HepG2 (cell line): ENCODE data around the gene FAS. TPM values are rescaled to one million over a fixed set of nuclear protein-coding genes. Genes with fewer than 3 reads are reported as not detected.

Source experiments
- ATAC-seq: fragments of 200-7000 bp; cut with Tn5 transposase; 3 replicates; pipeline ENCODE4 v1.9.1; 2020; ENCODE audit warnings: mild to moderate bottlenecking, moderate library complexity
- BruUV-seq: library from RNA; stranded (reverse); fragments of 400-500 nt; replicated peaks from 2 replicates; lab custom pipeline; 2021; lab: Mats Ljungman, UMichigan
- CTCF ChIA-PET: fragments of 300-600 bp; formaldehyde crosslinking; extraction: SDS; loops from one replicate; lab custom pipeline; 2021; ENCODE audit warnings: low total read pairs, inconsistent platforms, low intra/inter-chr PET ratio; lab: Yijun Ruan, JAX
- POLR2A ChIA-PET: fragments of 350-600 bp; sonication (Branson Sonifier 250); formaldehyde crosslinking; loops from one replicate; lab custom pipeline; 2020; ENCODE audit warnings: antibody characterized with exemption, inconsistent platforms; lab: Yijun Ruan, JAX
- DNase-seq: peaks from one replicate; pipeline ENCODE4 v3.0.0-alpha.2; 2015; ENCODE audit warnings: low spot score
- FAIRE-seq: peaks from 3 replicates; lab custom pipeline; 2011; peaks lifted over from hg19 to GRCh38; lab: Jason Lieb, UNC
- H2AFZ ChIP-seq: one replicate; pipeline ENCODE4 v1.6.1; 2011; ENCODE audit warnings: low read length, inconsistent platforms
- H3K27ac ChIP-seq: fragments of 300-600 bp; 3 replicates; pipeline ENCODE4 v1.8.0; 2011; ENCODE audit warnings: mixed run types, mild to moderate bottlenecking, mixed read lengths, low read length, inconsistent platforms; ENCODE audit not compliant: insufficient read depth; ENCODE audit errors: extremely low read length
- H3K27me3 ChIP-seq, 2 experiments: fragments of 200-600 bp in 1 of 2; 2 replicates in 1 of 2; 3 replicates in 1 of 2; pipeline versions ENCODE4 v1.6.0 to v1.8.0; 2011; ENCODE audit warnings: low read length in 2 of 2, mild to moderate bottlenecking in 2 of 2, moderate library complexity in 2 of 2, inconsistent platforms in 1 of 2; ENCODE audit not compliant: insufficient read depth in 2 of 2, control insufficient read depth in 1 of 2
- H3K36me3 ChIP-seq, 2 experiments: fragments of 200-600 bp in 1 of 2; replicated peaks in 1 of 2; 2 replicates in 1 of 2; 3 replicates in 1 of 2; pipeline versions ENCODE4 v1.5.1 to v1.8.0; 2011; ENCODE audit warnings: low read length in 2 of 2, inconsistent platforms in 1 of 2; ENCODE audit not compliant: insufficient read depth in 2 of 2, control insufficient read depth in 1 of 2
- H3K4me1 ChIP-seq: 2 replicates; pipeline ENCODE4 v1.5.1; 2012; ENCODE audit warnings: low read length, inconsistent platforms; ENCODE audit not compliant: insufficient read depth
- H3K4me2 ChIP-seq: 2 replicates; pipeline ENCODE4 v1.6.0; 2011; ENCODE audit warnings: low read depth, low read length, inconsistent platforms
- H3K4me3 ChIP-seq, 3 experiments: fragments of 200-600 bp in 1 of 3; sonication (generic), shearing (Covaris generic) in 1 of 3; replicated peaks in 1 of 3; 2 replicates each; pipeline ENCODE4 v1.5.1; 2011 to 2016; ENCODE audit warnings: low read length in 3 of 3, inconsistent platforms in 2 of 3, low read depth in 2 of 3, mild to moderate bottlenecking in 2 of 3, control low read depth in 1 of 3, mixed read lengths in 1 of 3; ENCODE audit not compliant: insufficient read depth in 1 of 3
- H3K79me2 ChIP-seq: one replicate; pipeline ENCODE4 v1.6.1; 2011; ENCODE audit warnings: low read length, inconsistent platforms; ENCODE audit not compliant: insufficient read depth
- H3K9ac ChIP-seq: 2 replicates; pipeline ENCODE4 v1.6.0; 2011; ENCODE audit warnings: mild to moderate bottlenecking, low read depth, low read length, inconsistent platforms; ENCODE audit not compliant: insufficient read depth
- H3K9me3 ChIP-seq: 2 replicates; pipeline ENCODE4 v1.5.1; 2012; ENCODE audit warnings: mild to moderate bottlenecking, low read length
- H4K20me1 ChIP-seq: 2 replicates; pipeline ENCODE4 v1.6.0; 2011; ENCODE audit warnings: inconsistent platforms, mild to moderate bottlenecking, low read length, moderate library complexity; ENCODE audit not compliant: insufficient read depth
- AHR ChIP-seq: IDR thresholded peaks from 2 replicates; pipeline ENCODE4 v1.6.1; 2018; ENCODE audit warnings: missing genetic modification reagents, missing compliant biosample characterization
- ATAD3A ChIP-seq: sonication (generic); formaldehyde crosslinking; IDR thresholded peaks from 2 replicates; pipeline ENCODE4 v1.4.0; 2020; ENCODE audit warnings: missing genetic modification reagents
- CENPX ChIP-seq: sonication (generic); formaldehyde crosslinking; IDR thresholded peaks from 2 replicates; pipeline ENCODE4 v1.9.0; 2021; ENCODE audit warnings: mild to moderate bottlenecking, missing genetic modification reagents, moderate library complexity
- GPN1 ChIP-seq: sonication (generic); formaldehyde crosslinking; IDR thresholded peaks from 2 replicates; pipeline ENCODE4 v1.5.1; 2020; ENCODE audit warnings: missing genetic modification reagents, borderline replicate concordance
- IRX3 ChIP-seq: sonication (generic); formaldehyde crosslinking; IDR thresholded peaks from 2 replicates; pipeline ENCODE4 v1.8.1; 2023; ENCODE audit warnings: mild to moderate bottlenecking, low read depth, missing genetic modification reagents, borderline replicate concordance
- MAFK ChIP-seq, 2 experiments: IDR thresholded peaks in 1 of 2; conservative IDR thresholded peaks in 1 of 2; 2 replicates each; pipeline ENCODE4 v1.6.1; 2011; ENCODE audit warnings: improper control_type of control experiment in 2 of 2, low read length in 2 of 2
- MATR3 ChIP-seq: sonication (generic); formaldehyde crosslinking; IDR thresholded peaks from 2 replicates; pipeline ENCODE4 v1.4.0; 2020; ENCODE audit warnings: missing genetic modification reagents
- MXI1 ChIP-seq: IDR thresholded peaks from 3 replicates; pipeline ENCODE4 v1.6.1; 2012; ENCODE audit warnings: low read depth, low read length, inconsistent platforms, borderline replicate concordance
- NR3C1 ChIP-seq: sonication (generic); formaldehyde crosslinking; IDR thresholded peaks from 2 replicates; pipeline ENCODE4 v1.4.0; 2020; ENCODE audit warnings: missing genetic modification reagents
- ONECUT2 ChIP-seq: sonication (generic); formaldehyde crosslinking; IDR thresholded peaks from 2 replicates; pipeline ENCODE4 v1.4.0; 2020; ENCODE audit warnings: missing genetic modification reagents
- RBAK ChIP-seq: sonication (generic); formaldehyde crosslinking; IDR thresholded peaks from 2 replicates; pipeline ENCODE4 v1.5.1; 2020; ENCODE audit warnings: mild to moderate bottlenecking, missing genetic modification reagents
- TBP ChIP-seq: sonication (generic); formaldehyde crosslinking; IDR thresholded peaks from 2 replicates; pipeline ENCODE4 v1.5.0; 2020; ENCODE audit warnings: missing genetic modification reagents
- YEATS2 ChIP-seq: sonication (generic); formaldehyde crosslinking; IDR thresholded peaks from 2 replicates; pipeline ENCODE4 v1.4.0; 2020; ENCODE audit warnings: missing genetic modification reagents, borderline replicate concordance
- ZBTB21 ChIP-seq: sonication (generic); formaldehyde crosslinking; IDR thresholded peaks from 2 replicates; pipeline ENCODE4 v1.4.0; 2020; ENCODE audit warnings: missing genetic modification reagents
- ZFP37 ChIP-seq: sonication (generic); formaldehyde crosslinking; IDR thresholded peaks from 2 replicates; pipeline ENCODE4 v1.4.0; 2020; ENCODE audit warnings: missing genetic modification reagents, borderline replicate concordance
- ZMYM2 ChIP-seq: sonication (generic); formaldehyde crosslinking; IDR thresholded peaks from 2 replicates; pipeline ENCODE4 v1.8.0; 2022; ENCODE audit warnings: mild to moderate bottlenecking, missing genetic modification reagents
- ZNF235 ChIP-seq: sonication (generic); formaldehyde crosslinking; IDR thresholded peaks from 2 replicates; pipeline ENCODE4 v1.8.1; 2023; ENCODE audit warnings: mild to moderate bottlenecking, missing genetic modification reagents, borderline replicate concordance
- ZNF720 ChIP-seq: sonication (generic); formaldehyde crosslinking; IDR thresholded peaks from 2 replicates; pipeline ENCODE4 v1.4.0; 2020; ENCODE audit warnings: missing genetic modification reagents
- in situ Hi-C: cut with HindIII; loops from 2 replicates; pipeline ENCODE4 v1.10.0; 2017; ENCODE audit warnings: low pct_unique_long_range_greater_than_20kb; ENCODE audit not compliant: extremely low pct_ligation_motif_present
- intact Hi-C: fragments of 100-400 bp; cut with micrococcal nuclease; formaldehyde crosslinking; loops from one replicate; pipeline ENCODE4 v1.10.0; 2022; ENCODE audit not compliant: unreplicated experiment
- polyA plus RNA-seq, 8 experiments: library from polyadenylated mRNA; depleted of rRNA in 3 of 8; stranded (reverse) in 7 of 8; unstranded in 1 of 8; fragments of >200 nt; fragmentation: Illumina TruSeq in 4 of 8; extraction: Trizol in 4 of 8; gene quantifications; 2 replicates each; pipeline versions ENCODE4 v1.2.1 to v1.2.3, GENCODE V29; 2011 to 2016; ENCODE audit warnings: low read depth in 4 of 8, missing spikeins in 1 of 8, mixed read lengths in 1 of 8; ENCODE audit not compliant: insufficient read depth in 1 of 8
- total RNA-seq, 5 experiments: library from RNA; depleted of rRNA; stranded (reverse); fragments of >200 nt; fragmentation: Illumina TruSeq; extraction: Trizol; gene quantifications; 2 replicates each; pipeline ENCODE4 v1.2.3, GENCODE V29; 2016; ENCODE audit warnings: low read depth in 1 of 5
- TF ChIP-seq, protein P1 (sequence below), 2 experiments: fragments of 450-650 bp in 1 of 2; sonication (generic) in 1 of 2; formaldehyde crosslinking; IDR thresholded peaks; 2 replicates each; pipeline versions ENCODE4 v1.5.0 to v1.8.0; 2020 to 2022; ENCODE audit warnings: mild to moderate bottlenecking in 1 of 2, missing genetic modification reagents in 1 of 2
- TF ChIP-seq, protein P2 (sequence below): IDR thresholded peaks from 2 replicates; pipeline ENCODE4 v1.6.1; 2016; ENCODE audit warnings: low read depth, control low read depth
- TF ChIP-seq, protein P3 (sequence below): sonication (generic); formaldehyde crosslinking; IDR thresholded peaks from 2 replicates; pipeline ENCODE4 v1.4.0; 2020; ENCODE audit warnings: missing genetic modification reagents

Gene FAS
- total and polyA plus RNA-seq, 2 of the 13 experiments (the other 11 are each of a cell fraction or from before 2014, with no cell fraction given), result 5.9 to 17.9 TPM

DNA sequence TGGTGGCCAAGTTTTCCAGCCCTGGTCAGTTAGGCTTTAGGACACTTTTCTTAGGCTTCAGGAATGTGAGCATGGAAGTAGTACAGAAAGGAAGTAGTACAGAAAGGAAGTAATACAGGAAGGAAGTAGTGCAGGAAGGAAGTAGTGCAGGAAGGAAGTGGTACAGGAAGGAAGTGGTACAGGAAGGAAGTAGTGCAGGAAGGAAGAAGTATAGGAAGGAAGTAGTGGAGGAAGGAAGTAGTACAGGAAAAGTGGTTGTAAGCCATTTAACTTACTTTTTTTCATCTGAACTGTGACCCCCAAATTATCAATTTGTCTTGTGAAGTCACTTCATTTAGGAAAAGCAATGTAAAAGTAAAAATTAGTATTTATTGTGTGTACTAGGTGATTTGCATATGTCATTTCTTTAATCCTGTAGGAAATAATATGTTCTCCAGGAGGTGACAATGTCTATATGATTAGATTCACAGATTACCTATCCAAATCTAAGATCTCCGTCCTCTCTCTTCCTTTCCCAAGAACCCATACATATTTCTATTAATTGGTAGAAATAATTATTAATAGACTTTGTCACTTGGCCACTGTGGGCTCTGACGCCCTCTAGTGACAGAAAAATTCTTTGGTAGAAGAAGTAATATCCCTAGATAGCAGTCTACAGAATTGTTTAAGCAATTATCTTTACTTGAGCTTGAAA, 3.9 kb upstream of the FAS start (continued):
- no peak for TF ChIP-seq ZBTB21 (CRISPR knock-in tag)
- no peak for TF ChIP-seq TBP
- no peak for TF ChIP-seq ZNF720 (CRISPR knock-in tag)
- TF ChIP-seq IRX3 (CRISPR knock-in tag), result no peak
- no peak for TF ChIP-seq CENPX
- TF ChIP-seq MAFK (conservative IDR thresholded peaks at IDR 0.05 in 1 of 2, IDR thresholded peaks at IDR 0.05 in 1 of 2; ENCODE audit: low read length in 2 of 2), result no peak

DNA sequence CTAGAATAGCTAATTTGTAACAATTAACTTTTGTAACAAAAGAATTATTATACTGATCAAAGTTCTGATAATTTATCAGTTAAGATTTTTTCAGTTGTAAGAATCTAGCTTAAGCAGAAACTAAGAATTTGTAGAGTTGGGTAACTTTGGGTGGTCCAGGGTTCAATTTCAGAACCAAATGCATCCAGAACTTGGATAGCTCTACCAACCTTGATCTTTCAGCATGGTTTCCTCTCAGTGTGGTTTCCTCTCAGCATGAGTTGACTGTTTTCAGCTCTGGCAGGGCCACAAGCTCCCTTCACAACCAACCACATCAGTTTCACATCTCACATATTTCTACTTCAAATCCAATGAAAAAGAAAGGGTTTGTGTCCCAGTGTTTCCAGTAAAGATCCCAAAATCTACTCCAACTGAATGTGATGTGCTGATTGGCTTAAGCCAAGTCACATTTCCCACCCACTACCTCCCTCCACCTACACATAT, 3.3 kb upstream of the FAS start:
- Histone ChIP-seq H4K20me1 (no peaks in the 10 kb centered on the region; the same call in 1 of the 2 replicates), H3K36me3 (no peaks in the 10 kb centered on the region), H2AFZ (no peak overlapping the region), H3K79me2 (peaks cover 26% of the 10 kb centered on the region), H3K4me3 (no peak overlapping the region), H3K4me2 (no peak overlapping the region), H3K4me1 (peaks cover 35% of the 10 kb centered on the region), H3K9ac (no peak overlapping the region), H3K9me3 (0 out of 2 replicates have a peak, but pooled peaks cover 4% of the 10 kb centered on the region), H3K27me3 (no peaks in the 10 kb centered on the region; a peak in 1 of 5 replicates), H3K27ac (no peak overlapping the region)
- ChIA-PET POLR2A (no interaction called here), CTCF (interaction anchor here (2.2 kb wide), 1 partner anchor 52 kb away, joined by 25 read pairs; no protein-coding TSS in a partner anchor)
- intact Hi-C loops, result loop anchor here (1.0 to 2.0 kb wide), 2 partner anchors 52 to 152 kb away; no protein-coding TSS in a partner anchor
- no TSS peak for BruUV-seq
- FAIRE-seq (no peak), DNase-seq (no peak), ATAC-seq (no peak)
- in situ Hi-C loops, result no loop called here
- no peak for TF ChIP-seq RBAK (CRISPR knock-in tag)
- TF ChIP-seq ONECUT2 (CRISPR knock-in tag), result no peak
- TF ChIP-seq GPN1 (CRISPR knock-in tag), result no peak
- no peak for TF ChIP-seq ATAD3A
- TF ChIP-seq ZNF235 (CRISPR knock-in tag), result no peak
- no peak for TF ChIP-seq MXI1
- TF ChIP-seq, protein P1, sequence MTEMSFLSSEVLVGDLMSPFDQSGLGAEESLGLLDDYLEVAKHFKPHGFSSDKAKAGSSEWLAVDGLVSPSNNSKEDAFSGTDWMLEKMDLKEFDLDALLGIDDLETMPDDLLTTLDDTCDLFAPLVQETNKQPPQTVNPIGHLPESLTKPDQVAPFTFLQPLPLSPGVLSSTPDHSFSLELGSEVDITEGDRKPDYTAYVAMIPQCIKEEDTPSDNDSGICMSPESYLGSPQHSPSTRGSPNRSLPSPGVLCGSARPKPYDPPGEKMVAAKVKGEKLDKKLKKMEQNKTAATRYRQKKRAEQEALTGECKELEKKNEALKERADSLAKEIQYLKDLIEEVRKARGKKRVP (CRISPR knock-in tag; IDR thresholded peaks at IDR 0.05), result no peak
- TF ChIP-seq, protein P2, sequence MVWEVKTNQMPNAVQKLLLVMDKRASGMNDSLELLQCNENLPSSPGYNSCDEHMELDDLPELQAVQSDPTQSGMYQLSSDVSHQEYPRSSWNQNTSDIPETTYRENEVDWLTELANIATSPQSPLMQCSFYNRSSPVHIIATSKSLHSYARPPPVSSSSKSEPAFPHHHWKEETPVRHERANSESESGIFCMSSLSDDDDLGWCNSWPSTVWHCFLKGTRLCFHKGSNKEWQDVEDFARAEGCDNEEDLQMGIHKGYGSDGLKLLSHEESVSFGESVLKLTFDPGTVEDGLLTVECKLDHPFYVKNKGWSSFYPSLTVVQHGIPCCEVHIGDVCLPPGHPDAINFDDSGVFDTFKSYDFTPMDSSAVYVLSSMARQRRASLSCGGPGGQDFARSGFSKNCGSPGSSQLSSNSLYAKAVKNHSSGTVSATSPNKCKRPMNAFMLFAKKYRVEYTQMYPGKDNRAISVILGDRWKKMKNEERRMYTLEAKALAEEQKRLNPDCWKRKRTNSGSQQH (CRISPR knock-in tag), result no peak
- no peak for TF ChIP-seq YEATS2
- TF ChIP-seq, protein P3, sequence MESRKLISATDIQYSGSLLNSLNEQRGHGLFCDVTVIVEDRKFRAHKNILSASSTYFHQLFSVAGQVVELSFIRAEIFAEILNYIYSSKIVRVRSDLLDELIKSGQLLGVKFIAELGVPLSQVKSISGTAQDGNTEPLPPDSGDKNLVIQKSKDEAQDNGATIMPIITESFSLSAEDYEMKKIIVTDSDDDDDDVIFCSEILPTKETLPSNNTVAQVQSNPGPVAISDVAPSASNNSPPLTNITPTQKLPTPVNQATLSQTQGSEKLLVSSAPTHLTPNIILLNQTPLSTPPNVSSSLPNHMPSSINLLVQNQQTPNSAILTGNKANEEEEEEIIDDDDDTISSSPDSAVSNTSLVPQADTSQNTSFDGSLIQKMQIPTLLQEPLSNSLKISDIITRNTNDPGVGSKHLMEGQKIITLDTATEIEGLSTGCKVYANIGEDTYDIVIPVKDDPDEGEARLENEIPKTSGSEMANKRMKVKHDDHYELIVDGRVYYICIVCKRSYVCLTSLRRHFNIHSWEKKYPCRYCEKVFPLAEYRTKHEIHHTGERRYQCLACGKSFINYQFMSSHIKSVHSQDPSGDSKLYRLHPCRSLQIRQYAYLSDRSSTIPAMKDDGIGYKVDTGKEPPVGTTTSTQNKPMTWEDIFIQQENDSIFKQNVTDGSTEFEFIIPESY (CRISPR knock-in tag), result no peak
- no peak for TF ChIP-seq ZFP37 (CRISPR knock-in tag)
- no peak for TF ChIP-seq NR3C1 (CRISPR knock-in tag)
- TF ChIP-seq ZMYM2, result no peak
- TF ChIP-seq AHR (CRISPR knock-in tag), result no peak
- TF ChIP-seq MATR3 (CRISPR knock-in tag), result no peak
